Progenitor cell of endocrine pancreas (in vitro differentiated cells): ENCODE measurements around the gene KRT16. TPM values are rescaled to one million over a fixed set of nuclear protein-coding genes. Genes with fewer than 3 reads are reported as not detected.
"Not testable (repeated sequence)": the region's sequence is repeated elsewhere in the genome, so short reads cannot be mapped to it uniquely, and the experiment has no call there.

Source experiments
- DNase-seq: peaks from one replicate; pipeline ENCODE4 v3.0.0; 2021; ENCODE audit warnings: low spot score; ENCODE audit not compliant: unreplicated experiment
- H3K27ac Mint-ChIP-seq: 2 replicates; pipeline ENCODE4 v1.8.0; 2021; ENCODE audit warnings: mild to moderate bottlenecking, moderate library complexity, mixed read lengths
- H3K27me3 Mint-ChIP-seq: 2 replicates; pipeline ENCODE4 v1.8.0; 2021; ENCODE audit warnings: mixed read lengths
- H3K36me3 Mint-ChIP-seq: 2 replicates; pipeline ENCODE4 v1.8.0; 2022; ENCODE audit warnings: mixed read lengths; ENCODE audit not compliant: insufficient read depth
- H3K4me1 Mint-ChIP-seq: 2 replicates; pipeline ENCODE4 v1.8.0; 2021; ENCODE audit warnings: low read depth, mixed read lengths
- H3K4me3 Mint-ChIP-seq: 2 replicates; pipeline ENCODE4 v1.8.0; 2021; ENCODE audit warnings: low read depth, mild to moderate bottlenecking, moderate library complexity, mixed read lengths
- H3K9me3 Mint-ChIP-seq: 2 replicates; pipeline ENCODE4 v1.8.0; 2021; ENCODE audit warnings: low read depth, mixed read lengths
- total RNA-seq: library from RNA; stranded (reverse); gene quantifications from 2 replicates; pipeline ENCODE4 v1.2.1, GENCODE V29; 2021
- TF ChIP-seq, protein P1 (sequence below): fragments of 200-600 bp; sonication (generic); IDR thresholded peaks from one replicate; pipeline ENCODE4 v1.5.0; 2021; ENCODE audit warnings: antibody characterized with exemption, mild to moderate bottlenecking; ENCODE audit not compliant: unreplicated experiment

The KRT16 gene
- total RNA-seq, 1 donor from 2014 or later, result not detected

DNA sequence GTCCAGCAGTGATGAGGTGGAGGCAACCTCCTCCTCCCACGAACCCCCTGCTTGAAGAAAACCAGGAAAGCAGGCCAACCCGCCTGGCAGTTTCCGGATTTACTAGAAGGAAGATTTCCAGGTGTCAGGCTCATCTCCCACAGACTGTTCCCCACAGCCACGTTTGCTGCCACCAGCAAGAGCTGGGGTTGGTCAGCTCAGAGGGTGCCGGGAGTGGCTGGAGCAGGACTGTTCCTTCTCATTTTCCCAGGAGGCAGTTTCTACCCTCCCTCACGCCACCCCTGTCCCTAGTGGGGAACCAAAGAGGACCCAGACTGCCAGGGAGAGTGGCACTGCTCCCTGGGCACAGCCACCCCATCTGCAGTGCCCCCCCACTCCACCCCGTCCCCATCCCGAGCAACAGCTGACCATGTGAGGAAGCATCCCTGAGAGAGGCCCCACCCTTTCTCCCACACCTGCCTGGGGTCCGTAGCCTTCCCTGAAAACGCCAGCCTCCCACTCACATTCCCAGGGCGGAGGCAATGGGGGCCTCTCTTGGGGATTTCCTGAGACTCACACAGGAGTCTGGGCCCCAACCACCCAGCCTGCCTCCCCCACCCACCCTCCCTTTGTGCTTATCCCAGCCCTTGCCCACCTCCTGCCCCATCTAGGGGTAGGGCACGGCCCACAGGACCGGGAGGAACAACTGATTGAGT is 5.9 kb upstream of the KRT16 start:
- H3K4me3 Mint-ChIP-seq, result no peak overlapping the region
- H3K27ac Mint-ChIP-seq, result no peak overlapping the region
- no peak for DNase-seq
- no peaks in the 10 kb centered on the region for H3K9me3 Mint-ChIP-seq
- H3K4me1 Mint-ChIP-seq, result peaks cover 2% of the 10 kb centered on the region
- TF ChIP-seq, protein P1, sequence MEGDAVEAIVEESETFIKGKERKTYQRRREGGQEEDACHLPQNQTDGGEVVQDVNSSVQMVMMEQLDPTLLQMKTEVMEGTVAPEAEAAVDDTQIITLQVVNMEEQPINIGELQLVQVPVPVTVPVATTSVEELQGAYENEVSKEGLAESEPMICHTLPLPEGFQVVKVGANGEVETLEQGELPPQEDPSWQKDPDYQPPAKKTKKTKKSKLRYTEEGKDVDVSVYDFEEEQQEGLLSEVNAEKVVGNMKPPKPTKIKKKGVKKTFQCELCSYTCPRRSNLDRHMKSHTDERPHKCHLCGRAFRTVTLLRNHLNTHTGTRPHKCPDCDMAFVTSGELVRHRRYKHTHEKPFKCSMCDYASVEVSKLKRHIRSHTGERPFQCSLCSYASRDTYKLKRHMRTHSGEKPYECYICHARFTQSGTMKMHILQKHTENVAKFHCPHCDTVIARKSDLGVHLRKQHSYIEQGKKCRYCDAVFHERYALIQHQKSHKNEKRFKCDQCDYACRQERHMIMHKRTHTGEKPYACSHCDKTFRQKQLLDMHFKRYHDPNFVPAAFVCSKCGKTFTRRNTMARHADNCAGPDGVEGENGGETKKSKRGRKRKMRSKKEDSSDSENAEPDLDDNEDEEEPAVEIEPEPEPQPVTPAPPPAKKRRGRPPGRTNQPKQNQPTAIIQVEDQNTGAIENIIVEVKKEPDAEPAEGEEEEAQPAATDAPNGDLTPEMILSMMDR, result no peak
- peaks cover 7% of the 10 kb centered on the region for H3K27me3 Mint-ChIP-seq
- H3K36me3 Mint-ChIP-seq, result no peaks in the 10 kb centered on the region

DNA sequence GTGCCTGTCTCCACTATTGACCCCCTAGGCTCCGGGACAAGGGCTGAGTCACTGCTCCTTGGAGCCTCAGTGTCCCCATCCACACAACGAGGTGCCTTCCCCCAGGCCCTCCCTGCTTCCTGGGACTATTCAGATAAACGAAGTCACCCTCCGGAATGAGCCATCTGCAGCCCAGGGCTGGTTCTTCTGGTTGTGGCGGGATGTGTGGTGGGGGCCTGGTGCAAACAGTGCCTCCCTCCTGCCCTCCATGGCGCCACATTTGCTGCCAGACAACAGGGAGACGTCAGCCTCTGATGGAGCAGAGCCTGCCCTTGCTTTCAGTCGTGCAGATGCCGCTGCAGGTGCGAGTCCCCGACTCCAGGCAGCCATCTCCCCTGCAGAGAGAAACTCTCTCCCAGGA is 5.1 kb upstream of the KRT16 start:
- Mint-ChIP-seq H3K4me3 (no peak overlapping the region), H3K9me3 (no peaks in the 10 kb centered on the region), H3K27me3 (peaks cover 7% of the 10 kb centered on the region), H3K36me3 (no peaks in the 10 kb centered on the region), H3K4me1 (peaks cover 2% of the 10 kb centered on the region), H3K27ac (no peak overlapping the region)
- DNase-seq, result no peak
- TF ChIP-seq, protein P1, result no peak

DNA sequence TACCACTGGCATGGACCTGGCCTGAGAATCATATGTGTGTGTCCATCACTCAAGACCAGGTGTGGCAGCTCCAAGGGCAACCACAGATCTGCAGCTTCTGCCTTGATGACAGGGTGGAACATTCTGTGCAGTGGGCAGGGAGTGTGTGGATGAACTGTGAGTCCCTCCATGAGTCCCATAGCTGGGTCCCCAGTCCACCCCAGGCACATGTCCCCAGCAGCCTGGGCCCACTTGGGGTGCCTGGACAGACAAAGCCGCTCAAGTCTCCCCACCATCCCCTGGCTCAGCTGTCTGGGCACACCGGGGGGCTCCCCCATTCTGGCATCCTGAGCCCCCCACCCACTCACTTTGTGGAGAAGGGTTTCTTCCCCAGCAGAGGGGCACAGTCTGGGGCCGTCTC is 4.6 kb upstream of the KRT16 start:
- Mint-ChIP-seq H3K36me3 (no peaks in the 10 kb centered on the region), H3K27ac (no peak overlapping the region)

DNA sequence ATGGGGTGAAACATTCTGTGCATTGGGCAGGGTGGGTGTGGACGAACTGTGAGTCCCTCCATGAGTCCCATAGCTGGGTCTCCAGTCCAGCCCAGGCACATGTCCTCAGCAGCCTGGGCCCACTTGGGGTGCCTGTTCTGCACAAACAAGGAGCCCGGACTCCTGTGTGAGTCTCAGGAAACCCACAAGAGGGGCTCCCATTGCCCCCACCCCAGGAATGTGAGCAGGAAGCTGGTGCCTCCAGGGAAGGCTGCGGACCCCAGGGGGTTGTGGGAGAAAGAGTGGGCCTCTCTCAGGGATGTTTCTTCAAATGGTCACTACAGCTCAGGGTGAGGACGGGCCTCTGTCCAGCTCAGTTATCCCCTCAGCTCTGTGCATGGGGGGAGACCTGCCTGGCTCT is 3.9 kb upstream of the KRT16 start:
- not testable (repeated sequence) for DNase-seq, H3K27me3 Mint-ChIP-seq, H3K36me3 Mint-ChIP-seq, H3K4me3 Mint-ChIP-seq, H3K9me3 Mint-ChIP-seq, H3K4me1 Mint-ChIP-seq, H3K27ac Mint-ChIP-seq

More for the DNA sequence above, 4.6 kb upstream of the KRT16 start:
- peaks cover 2% of the 10 kb centered on the region for H3K4me1 Mint-ChIP-seq
- H3K9me3 Mint-ChIP-seq, result no peaks in the 10 kb centered on the region
- TF ChIP-seq, protein P1, result no peak
- no peak overlapping the region for H3K4me3 Mint-ChIP-seq
- no peak for DNase-seq
- peaks cover 7% of the 10 kb centered on the region for H3K27me3 Mint-ChIP-seq

DNA sequence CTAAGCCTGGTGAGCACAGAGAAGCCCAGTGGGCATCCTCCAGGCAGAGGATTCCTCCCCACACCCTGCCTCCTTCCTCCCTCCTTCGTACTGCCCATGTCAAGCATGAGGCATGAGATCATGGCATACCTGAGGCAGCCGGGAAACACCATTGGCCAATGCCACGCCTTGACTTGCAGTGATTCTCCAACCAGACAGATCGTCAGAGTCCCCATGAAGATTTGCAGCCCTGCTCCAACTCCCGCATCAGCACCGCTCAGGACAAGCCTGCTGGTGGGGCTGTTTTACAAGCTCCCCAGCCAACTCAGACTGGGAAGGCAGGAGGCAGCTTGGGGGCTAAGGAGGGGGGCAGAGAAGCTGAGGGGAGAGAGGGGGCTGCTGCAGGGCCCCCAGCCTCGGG is 2.9 kb upstream of the KRT16 start:
- H3K4me3 Mint-ChIP-seq, result no peak overlapping the region
- no peaks in the 10 kb centered on the region for H3K9me3 Mint-ChIP-seq
- no peaks in the 10 kb centered on the region for H3K36me3 Mint-ChIP-seq
- DNase-seq, result no peak
- no peak overlapping the region for H3K27ac Mint-ChIP-seq
- peaks cover 2% of the 10 kb centered on the region for H3K4me1 Mint-ChIP-seq
- peaks cover 12% of the 10 kb centered on the region for H3K27me3 Mint-ChIP-seq
- TF ChIP-seq, protein P1, result no peak

DNA sequence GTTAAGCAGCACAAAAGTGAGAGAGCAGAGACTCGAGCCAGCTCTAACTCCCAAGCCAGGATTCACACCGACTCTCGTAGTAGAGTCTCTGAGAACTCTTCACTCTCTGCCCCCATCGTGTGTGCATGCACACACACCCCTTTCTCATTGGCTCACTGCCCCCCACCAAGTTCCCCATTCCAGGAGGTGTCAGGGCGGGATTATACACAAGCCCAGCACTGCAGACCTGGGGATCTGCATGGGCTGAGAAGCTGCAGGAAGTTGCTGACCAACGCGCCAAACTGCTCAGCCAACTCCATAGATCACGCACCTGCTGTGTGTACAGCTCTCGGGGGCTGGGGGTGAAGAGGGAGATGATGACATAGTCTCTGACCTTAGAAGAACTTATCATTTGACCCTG is 2.2 kb upstream of the KRT16 start:
- H3K4me1 Mint-ChIP-seq, H3K4me3 Mint-ChIP-seq, DNase-seq, H3K9me3 Mint-ChIP-seq, H3K27ac Mint-ChIP-seq, H3K36me3 Mint-ChIP-seq: not testable (repeated sequence)
- peaks cover 12% of the 10 kb centered on the region for H3K27me3 Mint-ChIP-seq
